ENCODE measurements around the gene HECW1. TPM values are rescaled to one million over a fixed set of nuclear protein-coding genes. Genes with fewer than 3 reads are reported as not detected.

The HECW1 gene
- total RNA-seq, 1 donor from 2014 or later = not detected

- H3K27ac Mint-ChIP-seq = no peak overlapping the region
- no peak for ATAC-seq (ENCODE audit: low read depth)
- no peak for TF ChIP-seq CTCF (IDR thresholded peaks at IDR 0.05)
- intact Hi-C loops (cut with micrococcal nuclease) = no loop called here
- H3K4me3 Mint-ChIP-seq = no peak overlapping the region
- no peak for DNase-seq
- H3K36me3 Mint-ChIP-seq (ENCODE audit: low read depth) = no peaks in the 10 kb centered on the region
- H3K4me1 Mint-ChIP-seq = no peaks in the 10 kb centered on the region
- H3K27me3 Mint-ChIP-seq = peaks cover 5% of the 10 kb centered on the region
- H3K9me3 Mint-ChIP-seq = no peaks in the 10 kb centered on the region
- ChIA-PET CTCF (no interaction called here), POLR2A (no interaction called here)
These were observed 130.3 kb downstream of the HECW1 start for GRCh38 chr7:43242628-43243255.

GRCh38 chr7:43244232-43244631 is 131.8 kb downstream of the HECW1 start:
- DNase-seq (no peak), ATAC-seq (ENCODE audit: low read depth) (no peak)
- CTCF ChIA-PET = interaction anchor here (0.9 kb wide), 1 partner anchor 303 kb away, joined by 3 read pairs; no protein-coding TSS in a partner anchor
- no peak for TF ChIP-seq CTCF (IDR thresholded peaks at IDR 0.05)
- Mint-ChIP-seq H3K4me3 (no peak overlapping the region), H3K4me1 (no peaks in the 10 kb centered on the region), H3K27me3 (peaks cover 5% of the 10 kb centered on the region), H3K27ac (no peak overlapping the region), H3K9me3 (no peaks in the 10 kb centered on the region), H3K36me3 (ENCODE audit: low read depth) (no peaks in the 10 kb centered on the region)
- intact Hi-C loops (cut with micrococcal nuclease) = no loop called here
- POLR2A ChIA-PET = no interaction called here

GRCh38 chr7:43244784-43245183 is 132.3 kb downstream of the HECW1 start:
- H3K4me1 Mint-ChIP-seq = no peaks in the 10 kb centered on the region
- TF ChIP-seq CTCF (IDR thresholded peaks at IDR 0.05) = no peak
- CTCF ChIA-PET = no interaction called here
- intact Hi-C loops (cut with micrococcal nuclease) = no loop called here
- no peak overlapping the region for H3K4me3 Mint-ChIP-seq
- no peaks in the 10 kb centered on the region for H3K36me3 Mint-ChIP-seq (ENCODE audit: low read depth)
- POLR2A ChIA-PET = no interaction called here
- H3K27me3 Mint-ChIP-seq = peaks cover 5% of the 10 kb centered on the region
- ATAC-seq (ENCODE audit: low read depth) (no peak), DNase-seq (no peak)
- no peak overlapping the region for H3K27ac Mint-ChIP-seq
- H3K9me3 Mint-ChIP-seq = no peaks in the 10 kb centered on the region

GRCh38 chr7:43247757-43248156 is 135.3 kb downstream of the HECW1 start:
- peaks cover 7% of the 10 kb centered on the region for H3K27me3 Mint-ChIP-seq
- CTCF ChIA-PET = no interaction called here

GRCh38 chr7:43248553-43248952 is 136.1 kb downstream of the HECW1 start:
- Mint-ChIP-seq H3K27me3 (peaks cover 9% of the 10 kb centered on the region), H3K4me3 (no peak overlapping the region), H3K27ac (no peak overlapping the region), H3K36me3 (ENCODE audit: low read depth) (no peaks in the 10 kb centered on the region), H3K4me1 (no peaks in the 10 kb centered on the region), H3K9me3 (no peaks in the 10 kb centered on the region)
- ChIA-PET POLR2A (no interaction called here), CTCF (no interaction called here)
- intact Hi-C loops (cut with micrococcal nuclease) = no loop called here
- no peak for TF ChIP-seq CTCF (IDR thresholded peaks at IDR 0.05)
- DNase-seq (no peak), ATAC-seq (ENCODE audit: low read depth) (no peak)

More at GRCh38 chr7:43247757-43248156, 135.3 kb downstream of the HECW1 start:
- no peak for ATAC-seq (ENCODE audit: low read depth)
- H3K4me1 Mint-ChIP-seq = no peaks in the 10 kb centered on the region
- POLR2A ChIA-PET = no interaction called here
- H3K27ac Mint-ChIP-seq = no peak overlapping the region
- H3K9me3 Mint-ChIP-seq = no peaks in the 10 kb centered on the region
- no peak for DNase-seq
- H3K4me3 Mint-ChIP-seq = no peak overlapping the region
- no peaks in the 10 kb centered on the region for H3K36me3 Mint-ChIP-seq (ENCODE audit: low read depth)
- TF ChIP-seq CTCF (IDR thresholded peaks at IDR 0.05) = no peak
- intact Hi-C loops (cut with micrococcal nuclease) = no loop called here
